ENCODE measurements around the gene SLC6A13. TPM values are rescaled to one million over a fixed set of nuclear protein-coding genes. Genes with fewer than 3 reads are reported as not detected.

Gene SLC6A13
- total and polyA plus RNA-seq, 2 of the 13 experiments (the other 11 are each of a cell fraction or from before 2014, with no cell fraction given) = 0.05 to 0.15 TPM

DNA sequence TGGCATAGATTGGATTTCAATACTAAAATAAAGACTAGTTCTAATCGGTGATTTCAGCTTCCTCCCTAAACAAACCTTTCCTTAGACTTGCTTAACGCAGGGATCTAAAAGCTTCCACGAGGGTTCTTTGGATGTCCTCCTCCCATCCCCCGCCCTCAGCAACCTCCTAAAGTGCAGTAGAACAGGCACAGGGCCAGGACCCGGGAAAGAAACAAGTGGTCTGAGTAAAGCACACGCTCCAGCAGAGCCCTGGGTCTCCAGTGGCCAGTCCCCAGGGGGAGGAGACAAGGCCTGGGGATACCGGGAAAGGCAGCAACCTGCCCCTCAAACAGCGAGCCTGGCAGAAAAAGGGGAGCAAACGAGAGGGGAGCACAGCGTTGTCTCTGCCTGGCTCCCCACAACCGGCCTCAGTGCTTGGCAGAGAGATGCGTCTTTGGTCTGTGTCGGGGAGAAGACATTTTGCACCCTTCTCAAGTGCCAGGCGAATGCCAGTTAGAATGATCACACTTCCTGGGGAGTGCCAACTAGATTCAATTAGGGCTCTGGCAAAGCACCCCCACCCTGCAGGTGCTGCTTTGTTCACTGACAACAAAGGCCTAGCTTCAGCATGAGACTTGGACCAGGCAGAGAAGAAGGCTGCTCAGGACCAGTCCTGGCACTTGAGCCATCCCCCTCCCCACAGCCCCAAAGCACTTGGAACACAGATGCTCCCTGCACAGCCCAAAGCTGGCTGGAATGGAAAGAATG is 31.5 kb downstream of the SLC6A13 start (continued):
- TF ChIP-seq MTA1 (CRISPR knock-in tag; IDR thresholded peaks at IDR 0.05; ENCODE audit: borderline replicate concordance) = no peak
- no peak for TF ChIP-seq ZFP62 (CRISPR knock-in tag; IDR thresholded peaks at IDR 0.05)
- no peak for TF ChIP-seq ZNF432 (CRISPR knock-in tag; IDR thresholded peaks at IDR 0.05; ENCODE audit: borderline replicate concordance)
- TF ChIP-seq ZFP82 (CRISPR knock-in tag; IDR thresholded peaks at IDR 0.05; ENCODE audit: borderline replicate concordance) = no peak
- no peak for TF ChIP-seq ZNF282 (IDR thresholded peaks at IDR 0.05; ENCODE audit: partially characterized antibody)
- TF ChIP-seq, protein P1, sequence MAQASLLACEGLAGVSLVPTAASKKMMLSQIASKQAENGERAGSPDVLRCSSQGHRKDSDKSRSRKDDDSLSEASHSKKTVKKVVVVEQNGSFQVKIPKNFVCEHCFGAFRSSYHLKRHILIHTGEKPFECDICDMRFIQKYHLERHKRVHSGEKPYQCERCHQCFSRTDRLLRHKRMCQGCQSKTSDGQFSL (CRISPR knock-in tag; IDR thresholded peaks at IDR 0.05) = no peak

DNA sequence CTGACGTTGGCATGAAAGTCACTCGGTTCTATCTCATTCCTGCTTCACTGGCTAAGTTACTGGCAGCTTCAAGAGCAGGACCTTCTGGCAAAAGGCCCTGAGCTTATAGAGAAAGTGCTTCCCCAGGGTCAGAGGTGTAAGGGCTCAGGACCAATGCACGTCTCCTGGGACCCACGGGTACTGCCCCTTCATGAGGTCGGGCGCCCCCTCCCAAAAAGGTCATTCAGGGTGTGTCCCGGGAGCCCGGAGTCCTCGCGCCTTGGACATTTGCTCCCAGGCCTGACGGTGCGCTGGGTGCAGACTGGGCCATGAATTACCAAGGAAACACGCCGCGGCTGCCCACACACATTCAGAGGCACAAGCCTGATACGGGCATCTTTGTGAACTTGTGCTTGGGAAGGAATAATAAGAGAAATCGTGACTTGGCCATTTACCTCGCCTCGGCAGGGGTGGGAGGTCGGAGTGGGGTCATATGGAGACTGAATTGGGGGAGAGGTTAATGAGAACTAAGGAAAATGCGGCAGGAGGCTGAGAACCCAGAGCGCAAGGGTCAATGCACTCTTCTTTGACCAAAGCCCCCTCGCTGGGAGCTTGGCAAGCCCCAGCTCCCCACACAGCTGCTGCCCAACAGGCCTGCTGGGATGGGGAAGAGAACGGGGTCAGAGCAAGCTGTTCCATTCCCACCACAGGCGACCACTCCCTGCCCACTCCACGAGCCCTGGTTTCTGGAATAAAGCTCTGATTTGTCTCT is 33.0 kb downstream of the SLC6A13 start:
- intact Hi-C loops (cut with micrococcal nuclease; ENCODE audit: unreplicated experiment) = no loop called here
- POLR2A ChIA-PET = no interaction called here
- Histone ChIP-seq H3K79me2 (ENCODE audit: insufficient read depth, low read length) (no peaks in the 10 kb centered on the region), H3K4me1 (ENCODE audit: insufficient read depth, low read length) (peaks cover 32% of the 10 kb centered on the region), H3K4me2 (ENCODE audit: low read depth, low read length) (no peak overlapping the region), H3K9ac (ENCODE audit: insufficient read depth, low read depth, low read length) (no peak overlapping the region), H4K20me1 (ENCODE audit: insufficient read depth, low read length) (no peaks in the 10 kb centered on the region), H3K9me3 (ENCODE audit: low read length) (no peaks in the 10 kb centered on the region), H3K4me3 (replicated peaks in 1 of 3; ENCODE audit: insufficient read depth in 1 of 3, low read depth in 2 of 3, low read length in 3 of 3) (no peak overlapping the region), H3K27ac (ENCODE audit: extremely low read length, insufficient read depth, low read length) (no peak overlapping the region), H2AFZ (ENCODE audit: low read length) (no peak overlapping the region), H3K27me3 (ENCODE audit: control insufficient read depth in 1 of 2, insufficient read depth in 2 of 2, low read length in 2 of 2) (peaks cover 1 to 6% of the 10 kb centered on the region in 2 experiments; a peak in 3 of 5 replicates), H3K36me3 (replicated peaks in 1 of 2; ENCODE audit: control insufficient read depth in 1 of 2, insufficient read depth in 2 of 2, low read length in 2 of 2) (no peaks in the 10 kb centered on the region)
- DNase-seq (ENCODE audit: low spot score) (no peak), FAIRE-seq (no peak), ATAC-seq (no peak)
- CTCF ChIA-PET (ENCODE audit: low intra/inter-chr PET ratio, low total read pairs) = no interaction called here
- TF ChIP-seq MXD1 (CRISPR knock-in tag; IDR thresholded peaks at IDR 0.05) (no peak), ZBTB33 (CRISPR knock-in tag; IDR thresholded peaks at IDR 0.05) (peak; percentile 68; the same call in 1 of the 2 replicates)
- WGBS (ENCODE audit: low lambda C conversion rate) = 57% methylated on average over 22 of the region's 26 CpGs
- no TSS peak for BruUV-seq (replicated peaks)
- in situ Hi-C loops (cut with HindIII; ENCODE audit: extremely low pct_ligation_motif_present, low pct_unique_long_range_greater_than_20kb) = no loop called here
